ENCODE measurements around the gene HIC2.
"Not testable (repeated sequence)": the region's sequence is repeated elsewhere in the genome, so short reads cannot be mapped to it uniquely, and the experiment has no call there.

HIC2 gene

DNA sequence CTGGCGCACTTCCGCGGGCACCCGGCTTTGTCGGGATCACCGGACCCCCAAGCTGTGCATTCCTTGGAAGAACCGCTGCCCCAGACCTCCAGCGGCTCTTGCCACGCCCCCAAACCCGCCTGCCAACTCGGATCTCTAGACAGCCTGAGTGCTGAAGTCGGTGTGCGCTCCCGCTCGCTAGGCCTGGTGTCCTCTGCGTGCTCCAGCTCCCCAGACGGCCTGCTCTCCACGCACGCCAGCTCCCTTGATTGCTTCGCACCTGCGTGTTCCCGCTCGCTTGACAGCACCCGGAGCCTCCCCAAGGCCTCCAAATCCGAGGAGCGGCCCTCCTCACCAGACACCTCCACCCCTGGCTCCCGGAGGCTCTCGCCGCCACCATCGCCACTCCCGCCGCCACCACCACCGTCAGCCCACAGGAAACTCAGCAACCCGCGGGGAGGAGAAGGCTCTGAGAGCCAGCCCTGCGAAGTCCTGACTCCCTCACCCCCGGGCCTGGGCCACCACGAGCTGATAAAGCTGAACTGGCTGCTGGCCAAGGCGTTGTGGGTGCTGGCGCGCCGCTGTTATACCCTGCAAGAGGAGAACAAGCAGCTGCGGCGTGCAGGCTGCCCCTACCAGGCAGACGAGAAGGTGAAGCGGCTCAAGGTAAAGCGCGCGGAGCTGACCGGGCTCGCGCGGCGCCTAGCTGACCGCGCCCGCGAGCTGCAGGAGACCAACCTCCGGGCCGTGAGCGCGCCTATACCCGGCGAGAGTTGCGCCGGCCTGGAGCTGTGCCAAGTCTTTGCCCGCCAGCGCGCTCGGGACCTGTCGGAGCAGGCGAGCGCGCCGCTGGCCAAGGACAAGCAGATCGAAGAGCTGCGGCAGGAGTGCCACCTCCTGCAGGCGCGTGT, 32.5 kb upstream of the HIC2 start:
- not testable (repeated sequence) for H3K23ac ChIP-seq (ENCODE audit: low read length in 2 of 2); H3K9me3 ChIP-seq (ENCODE audit: control insufficient read depth, low read length); H4K8ac ChIP-seq (ENCODE audit: low read length); H3K18ac ChIP-seq (ENCODE audit: low read depth in 1 of 2, low read length in 2 of 2); H3K79me1 ChIP-seq (replicated peaks; ENCODE audit: low read length, poor library complexity, severe bottlenecking); H3K4me2 ChIP-seq (ENCODE audit: low read length, poor library complexity, severe bottlenecking); H3K4me3 ChIP-seq (ENCODE audit: insufficient read depth in 1 of 2, low read depth in 1 of 2, low read length in 2 of 2); H3K4me1 ChIP-seq (ENCODE audit: control insufficient read depth, insufficient read depth, low read depth, low read length); H2BK120ac ChIP-seq (ENCODE audit: low read depth, low read length); H2BK5ac ChIP-seq (ENCODE audit: low read depth, low read length, poor library complexity, severe bottlenecking); H3K14ac ChIP-seq (ENCODE audit: low read length in 2 of 2); H2AK5ac ChIP-seq (ENCODE audit: low read length, severe bottlenecking); H3K4ac ChIP-seq (ENCODE audit: low read depth in 1 of 2, low read length in 2 of 2); H3K27ac ChIP-seq (ENCODE audit: low read length, poor library complexity, severe bottlenecking); H3K36me3 ChIP-seq (ENCODE audit: control insufficient read depth in 1 of 2, insufficient read depth in 2 of 2, low read depth in 1 of 2, low read length in 2 of 2); H2AFZ ChIP-seq (ENCODE audit: low read depth, low read length); H3K9ac ChIP-seq (ENCODE audit: low read length); DNase-seq; H2BK15ac ChIP-seq (ENCODE audit: low read depth, poor library complexity, severe bottlenecking); H4K91ac ChIP-seq (ENCODE audit: low read length); H3K27me3 ChIP-seq (ENCODE audit: control insufficient read depth in 1 of 2, insufficient read depth in 1 of 2, low read length in 2 of 2); H2BK12ac ChIP-seq (ENCODE audit: low read length in 2 of 2)
- WGBS: no CpG with 5 or more reads among the region's 79 CpGs

DNA sequence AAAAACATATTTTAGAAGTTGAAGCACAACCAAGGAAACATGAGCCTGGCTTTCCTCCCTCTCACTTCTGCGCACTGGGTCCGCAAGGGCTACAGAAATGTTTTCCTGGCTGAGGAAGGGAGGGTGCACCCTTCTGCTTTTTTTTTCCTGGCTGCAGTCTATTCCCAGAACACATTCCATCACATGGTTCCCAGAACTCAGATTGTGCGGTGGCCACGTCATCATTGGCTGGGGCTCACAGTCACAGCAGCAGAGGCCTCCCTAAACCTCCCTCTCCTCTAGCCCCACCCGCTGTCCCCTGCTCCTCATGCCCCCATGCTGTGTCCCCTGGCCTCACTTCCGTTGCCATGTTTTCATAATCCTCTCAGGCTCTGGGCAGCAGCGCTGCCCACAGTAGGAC, 27.7 kb upstream of the HIC2 start:
- H3K4me1 ChIP-seq (ENCODE audit: control insufficient read depth, insufficient read depth, low read depth, low read length); H4K8ac ChIP-seq (ENCODE audit: low read length); H3K27me3 ChIP-seq (ENCODE audit: control insufficient read depth in 1 of 2, insufficient read depth in 1 of 2, low read length in 2 of 2); H2BK5ac ChIP-seq (ENCODE audit: low read depth, low read length, poor library complexity, severe bottlenecking); H3K4me3 ChIP-seq (ENCODE audit: insufficient read depth in 1 of 2, low read depth in 1 of 2, low read length in 2 of 2); H3K18ac ChIP-seq (ENCODE audit: low read depth in 1 of 2, low read length in 2 of 2); DNase-seq; H3K36me3 ChIP-seq (ENCODE audit: control insufficient read depth in 1 of 2, insufficient read depth in 2 of 2, low read depth in 1 of 2, low read length in 2 of 2); H2AK5ac ChIP-seq (ENCODE audit: low read length, severe bottlenecking); H3K14ac ChIP-seq (ENCODE audit: low read length in 2 of 2); H4K91ac ChIP-seq (ENCODE audit: low read length); H2BK15ac ChIP-seq (ENCODE audit: low read depth, poor library complexity, severe bottlenecking); H2BK120ac ChIP-seq (ENCODE audit: low read depth, low read length); H3K9ac ChIP-seq (ENCODE audit: low read length); H3K27ac ChIP-seq (ENCODE audit: low read length, poor library complexity, severe bottlenecking); H2AFZ ChIP-seq (ENCODE audit: low read depth, low read length); H3K4me2 ChIP-seq (ENCODE audit: low read length, poor library complexity, severe bottlenecking); H3K4ac ChIP-seq (ENCODE audit: low read depth in 1 of 2, low read length in 2 of 2); H3K79me1 ChIP-seq (replicated peaks; ENCODE audit: low read length, poor library complexity, severe bottlenecking); H3K9me3 ChIP-seq (ENCODE audit: control insufficient read depth, low read length); H3K23ac ChIP-seq (ENCODE audit: low read length in 2 of 2); H2BK12ac ChIP-seq (ENCODE audit: low read length in 2 of 2): not testable (repeated sequence)
- WGBS: no CpG with 5 or more reads among the region's 7 CpGs

DNA sequence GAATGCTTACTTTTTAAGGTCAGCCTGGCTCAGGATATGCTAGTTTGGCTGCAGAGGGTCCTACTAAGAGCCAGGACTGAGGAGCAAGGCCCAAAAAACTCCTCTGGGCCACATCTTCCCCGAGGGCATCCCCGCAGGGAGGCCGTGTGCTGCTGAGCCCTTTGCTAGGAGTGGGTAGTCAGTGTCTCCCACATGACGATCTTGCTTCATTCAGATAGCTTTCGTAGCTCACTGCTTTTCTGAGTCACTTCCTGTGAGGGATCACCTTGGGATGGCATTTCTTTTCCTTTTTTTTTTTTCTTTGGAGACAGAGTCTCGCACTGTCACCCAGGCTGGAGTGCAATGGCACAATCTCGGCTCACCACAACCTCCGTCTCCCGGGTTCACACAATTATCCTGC, 27.2 kb upstream of the HIC2 start:
- H4K91ac ChIP-seq (ENCODE audit: low read length); H2BK5ac ChIP-seq (ENCODE audit: low read depth, low read length, poor library complexity, severe bottlenecking); H2BK120ac ChIP-seq (ENCODE audit: low read depth, low read length); H3K9ac ChIP-seq (ENCODE audit: low read length); H2BK12ac ChIP-seq (ENCODE audit: low read length in 2 of 2); H2AFZ ChIP-seq (ENCODE audit: low read depth, low read length); H4K8ac ChIP-seq (ENCODE audit: low read length); H3K9me3 ChIP-seq (ENCODE audit: control insufficient read depth, low read length); H3K23ac ChIP-seq (ENCODE audit: low read length in 2 of 2); H3K14ac ChIP-seq (ENCODE audit: low read length in 2 of 2); H3K27me3 ChIP-seq (ENCODE audit: control insufficient read depth in 1 of 2, insufficient read depth in 1 of 2, low read length in 2 of 2); H2AK5ac ChIP-seq (ENCODE audit: low read length, severe bottlenecking); H3K18ac ChIP-seq (ENCODE audit: low read depth in 1 of 2, low read length in 2 of 2); H3K4me1 ChIP-seq (ENCODE audit: control insufficient read depth, insufficient read depth, low read depth, low read length); DNase-seq; H2BK15ac ChIP-seq (ENCODE audit: low read depth, poor library complexity, severe bottlenecking); H3K4me3 ChIP-seq (ENCODE audit: insufficient read depth in 1 of 2, low read depth in 1 of 2, low read length in 2 of 2); H3K36me3 ChIP-seq (ENCODE audit: control insufficient read depth in 1 of 2, insufficient read depth in 2 of 2, low read depth in 1 of 2, low read length in 2 of 2); H3K27ac ChIP-seq (ENCODE audit: low read length, poor library complexity, severe bottlenecking); H3K79me1 ChIP-seq (replicated peaks; ENCODE audit: low read length, poor library complexity, severe bottlenecking); H3K4ac ChIP-seq (ENCODE audit: low read depth in 1 of 2, low read length in 2 of 2); H3K4me2 ChIP-seq (ENCODE audit: low read length, poor library complexity, severe bottlenecking): not testable (repeated sequence)
- WGBS: no CpG with 5 or more reads among the region's 9 CpGs

DNA sequence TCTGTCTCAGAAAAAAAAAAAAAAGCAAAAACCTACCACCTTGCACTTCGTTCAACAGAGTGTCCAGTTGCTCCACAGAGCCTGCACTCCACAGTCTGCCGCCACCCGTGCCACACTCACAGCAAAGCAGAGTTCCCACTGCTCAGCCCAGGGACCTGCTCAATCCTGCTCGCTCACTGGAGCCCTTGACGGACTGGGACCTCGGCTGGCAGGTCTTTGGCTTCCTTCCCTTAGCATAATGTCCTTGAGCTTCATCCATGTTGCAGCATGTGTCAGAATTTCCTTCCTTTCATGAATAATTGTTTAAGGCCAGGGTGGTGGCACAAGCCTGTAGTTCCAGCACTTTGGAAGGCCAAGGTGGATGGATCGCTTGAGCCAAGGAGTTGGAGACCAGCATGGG, 22.6 kb upstream of the HIC2 start:
- not testable (repeated sequence) for H3K4me1 ChIP-seq (ENCODE audit: control insufficient read depth, insufficient read depth, low read depth, low read length); H4K8ac ChIP-seq (ENCODE audit: low read length); H3K9me3 ChIP-seq (ENCODE audit: control insufficient read depth, low read length); H3K27me3 ChIP-seq (ENCODE audit: control insufficient read depth in 1 of 2, insufficient read depth in 1 of 2, low read length in 2 of 2); H3K4ac ChIP-seq (ENCODE audit: low read depth in 1 of 2, low read length in 2 of 2); H2AK5ac ChIP-seq (ENCODE audit: low read length, severe bottlenecking); H2BK5ac ChIP-seq (ENCODE audit: low read depth, low read length, poor library complexity, severe bottlenecking); H3K27ac ChIP-seq (ENCODE audit: low read length, poor library complexity, severe bottlenecking); H3K14ac ChIP-seq (ENCODE audit: low read length in 2 of 2); H2AFZ ChIP-seq (ENCODE audit: low read depth, low read length); H3K36me3 ChIP-seq (ENCODE audit: control insufficient read depth in 1 of 2, insufficient read depth in 2 of 2, low read depth in 1 of 2, low read length in 2 of 2); H3K4me2 ChIP-seq (ENCODE audit: low read length, poor library complexity, severe bottlenecking); H2BK12ac ChIP-seq (ENCODE audit: low read length in 2 of 2); H4K91ac ChIP-seq (ENCODE audit: low read length); H2BK120ac ChIP-seq (ENCODE audit: low read depth, low read length); DNase-seq; H2BK15ac ChIP-seq (ENCODE audit: low read depth, poor library complexity, severe bottlenecking); H3K79me1 ChIP-seq (replicated peaks; ENCODE audit: low read length, poor library complexity, severe bottlenecking); H3K4me3 ChIP-seq (ENCODE audit: insufficient read depth in 1 of 2, low read depth in 1 of 2, low read length in 2 of 2); H3K18ac ChIP-seq (ENCODE audit: low read depth in 1 of 2, low read length in 2 of 2); H3K9ac ChIP-seq (ENCODE audit: low read length); H3K23ac ChIP-seq (ENCODE audit: low read length in 2 of 2)
- no CpG with 5 or more reads among the region's 7 CpGs for WGBS

Data from mesenchymal stem cell (in vitro differentiated cells and primary cell).